ENCODE data around the gene PTPRR.

PTPRR gene

GRCh38 chr12:70788774-70789173, 131.8 kb downstream of the PTPRR start:
- DNase-seq: no peak

GRCh38 chr12:70787612-70788011, 132.9 kb downstream of the PTPRR start:
- DNase-seq: no peak

DNA sequence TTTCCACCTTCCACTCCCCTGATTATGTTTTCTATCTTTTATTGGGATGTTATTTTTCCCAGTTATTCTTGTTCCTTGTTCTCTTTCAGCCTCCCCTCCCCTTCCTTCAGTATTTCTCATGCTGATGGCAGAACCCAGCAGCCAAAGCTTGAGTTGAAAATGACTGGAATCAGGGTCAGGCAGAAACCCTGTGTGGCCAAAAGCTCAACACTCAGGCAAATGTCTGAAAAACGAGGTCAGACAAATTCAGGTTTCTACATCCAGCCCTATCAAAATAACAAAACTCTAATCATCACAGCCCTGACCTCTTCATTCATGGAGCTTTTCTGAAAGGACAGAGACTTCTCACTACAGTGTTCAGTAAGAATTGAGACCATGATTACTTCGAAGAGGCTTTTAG, 134.6 kb downstream of the PTPRR start:
- no peak for DNase-seq

- no peak for DNase-seq
Measured at GRCh38 chr12:70784042-70784668, 136.4 kb downstream of the PTPRR start.

DNA sequence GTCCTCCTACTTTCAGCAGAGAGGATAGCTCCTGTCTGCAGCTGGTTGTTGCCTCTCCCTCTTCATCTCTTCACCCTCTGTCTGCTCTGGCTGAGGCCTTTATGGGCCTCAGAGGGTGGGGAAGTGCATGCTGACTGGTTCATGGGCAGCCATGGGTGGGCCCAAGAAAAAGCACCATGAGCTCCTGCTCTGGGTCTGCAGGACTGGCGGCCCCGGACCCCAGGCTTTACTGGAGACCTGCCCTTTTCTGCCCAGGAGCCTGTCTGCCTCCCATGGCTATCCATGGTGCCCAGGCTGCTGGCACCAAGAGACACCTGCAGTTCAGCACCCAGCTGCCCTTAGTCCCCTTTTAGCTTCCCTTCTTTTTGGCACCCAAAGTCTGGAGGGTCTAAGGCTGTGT, 137.1 kb downstream of the PTPRR start:
- no peak for DNase-seq

GRCh38 chr12:70779250-70779649, 141.3 kb downstream of the PTPRR start:
- no peak for DNase-seq

GRCh38 chr12:70774055-70774454, 146.5 kb downstream of the PTPRR start:
- no peak for DNase-seq

GRCh38 chr12:70772836-70773235, 147.7 kb downstream of the PTPRR start:
- no peak for DNase-seq

DNA sequence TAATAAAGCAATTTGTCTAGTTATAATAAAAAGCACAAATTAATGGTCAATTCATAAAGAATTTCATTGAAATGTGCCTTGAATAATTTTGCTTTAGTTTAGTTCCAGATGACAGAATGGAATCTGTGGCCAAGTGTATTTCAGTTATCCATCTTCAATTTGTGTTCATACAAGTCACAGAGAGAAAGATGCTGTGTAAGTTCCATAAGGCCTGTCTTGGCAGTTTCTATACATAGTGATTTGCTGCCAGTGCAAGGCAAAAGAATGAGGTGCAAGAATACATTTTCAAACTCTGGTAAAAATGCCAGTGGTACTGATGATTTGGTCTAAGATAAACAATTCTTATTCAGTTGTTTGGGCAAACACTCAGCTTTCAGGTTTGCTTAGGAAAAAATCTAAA, 149.0 kb downstream of the PTPRR start:
- no peak for DNase-seq

DNA sequence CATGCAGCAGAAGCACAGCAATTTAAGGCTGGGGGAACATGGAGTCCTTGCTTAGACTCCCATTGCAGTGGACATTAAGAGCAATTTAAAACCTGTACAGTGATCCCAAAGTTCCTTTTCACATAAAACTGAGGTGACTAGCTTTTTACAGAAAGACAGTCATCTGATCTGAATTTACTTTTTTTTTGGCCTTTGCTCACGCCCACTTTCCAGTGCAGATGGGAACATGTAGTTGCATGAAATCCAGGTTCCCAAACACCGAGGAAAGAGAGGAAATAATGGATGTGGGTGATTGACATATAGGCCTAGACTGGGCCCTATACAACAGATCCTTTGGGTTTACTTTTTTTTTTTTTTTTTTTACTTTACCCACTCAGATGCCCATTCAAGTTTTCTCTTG, 156.9 kb downstream of the PTPRR start:
- no peak for DNase-seq

DNA sequence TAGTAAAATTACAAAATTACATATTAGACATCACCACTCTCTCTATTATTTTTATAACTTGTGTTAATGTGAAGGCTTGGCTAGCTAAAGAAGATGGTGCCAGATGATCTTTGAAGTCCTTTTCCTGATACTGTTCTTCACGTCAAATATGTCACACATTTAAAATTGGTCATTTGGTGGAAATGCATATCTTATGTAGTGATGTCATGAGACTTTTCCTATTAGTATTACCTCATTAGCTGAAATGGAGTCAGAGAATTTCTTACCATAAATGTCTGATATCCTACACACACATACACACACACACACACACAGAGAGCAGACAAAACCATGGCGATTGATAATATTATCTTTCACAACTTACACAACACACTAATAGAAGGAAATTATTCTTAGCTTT, 158.5 kb downstream of the PTPRR start:
- no peak for DNase-seq

DNA sequence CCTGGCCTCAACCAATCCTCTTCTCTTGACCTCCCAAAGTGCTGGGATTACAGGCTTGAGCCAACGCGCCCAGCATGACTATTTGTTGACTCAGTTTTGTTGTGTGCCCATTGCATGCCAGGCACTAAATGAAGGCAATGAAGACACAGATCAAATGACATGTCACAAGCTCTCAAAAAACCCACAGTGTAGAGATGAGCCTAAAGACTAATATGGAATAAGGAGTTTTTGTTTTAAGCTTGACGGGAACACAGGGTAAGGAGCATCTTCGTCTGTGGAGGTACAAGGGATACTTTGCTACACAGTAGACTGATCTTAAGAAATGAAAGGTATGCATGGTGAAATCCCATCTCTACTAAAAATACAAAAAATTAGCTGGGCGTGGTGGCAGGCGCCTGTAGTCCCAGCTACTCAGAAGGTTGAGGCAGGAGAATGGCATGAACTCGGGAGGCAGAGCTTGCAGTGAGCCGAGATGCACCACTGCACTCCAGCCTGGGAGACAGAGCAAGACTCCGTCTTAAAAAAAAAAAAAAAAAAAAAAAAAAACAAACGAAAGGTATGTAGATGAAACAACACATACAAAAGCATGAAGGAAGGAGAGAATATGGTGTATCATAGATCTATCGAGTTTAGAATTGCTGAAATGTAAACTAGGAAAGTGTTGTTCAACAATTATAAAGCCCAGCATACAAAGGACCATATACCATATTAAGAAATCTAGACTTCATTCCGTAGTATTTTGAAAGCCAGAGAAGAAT, 161.2 kb downstream of the PTPRR start:
- no peak for DNase-seq

GRCh38 chr12:70758494-70758845, 162.1 kb downstream of the PTPRR start:
- no peak for DNase-seq

- no peak for DNase-seq
Measured at GRCh38 chr12:70757830-70758493, 162.6 kb downstream of the PTPRR start.

- peak; percentile 44 for DNase-seq
Measured at GRCh38 chr12:70756791-70757190, 163.7 kb downstream of the PTPRR start.

DNA sequence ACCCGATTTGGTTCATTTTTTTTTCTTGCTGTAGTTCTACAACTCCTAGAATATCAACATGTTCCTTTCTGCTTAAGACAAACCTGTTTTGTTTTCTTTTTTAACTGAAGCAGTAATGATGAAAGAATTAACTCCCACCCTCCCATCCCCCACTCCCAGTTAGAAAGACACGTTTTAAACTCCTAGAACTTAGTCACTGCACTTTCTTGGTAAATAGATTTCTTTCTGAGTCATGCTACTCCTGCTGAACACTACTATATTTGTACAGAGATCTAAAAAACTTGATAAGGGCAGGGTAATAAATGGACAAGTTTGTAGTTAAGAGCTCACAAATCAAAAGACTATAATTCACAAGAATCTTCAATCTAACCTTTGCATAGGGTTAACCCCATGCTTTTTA, 164.4 kb downstream of the PTPRR start:
- no peak for DNase-seq

- DNase-seq: no peak
Measured at GRCh38 chr12:70754330-70754741, 166.2 kb downstream of the PTPRR start.

- DNase-seq: no peak
Measured at GRCh38 chr12:70752327-70752726, 168.2 kb downstream of the PTPRR start.

- DNase-seq: no peak
Measured at GRCh38 chr12:70749931-70750330, 170.6 kb downstream of the PTPRR start.

GRCh38 chr12:70748809-70749208, 171.7 kb downstream of the PTPRR start:
- DNase-seq: no peak

- no peak for DNase-seq
Measured at GRCh38 chr12:70747445-70748260, 172.9 kb downstream of the PTPRR start.

- DNase-seq: no peak
Measured at GRCh38 chr12:70745048-70745447, 175.5 kb downstream of the PTPRR start.

DNA sequence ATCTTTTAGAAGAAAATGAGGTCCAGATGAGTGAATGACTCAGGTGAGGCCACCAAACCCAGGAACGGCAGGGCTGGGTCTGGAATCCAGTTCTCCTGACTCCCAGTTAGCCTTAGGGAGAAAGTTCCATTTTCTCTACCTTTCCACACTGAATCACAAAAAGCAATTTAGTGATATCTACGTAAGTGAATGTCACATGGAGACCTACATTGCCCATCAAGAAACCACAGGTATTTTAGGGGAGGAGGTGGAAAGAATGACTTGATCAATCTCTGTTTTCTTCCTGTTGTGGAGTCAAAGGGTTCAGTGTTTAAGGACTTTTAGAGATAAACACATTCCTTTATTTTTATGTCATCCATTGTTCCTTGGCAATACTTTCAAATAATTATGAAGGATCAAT, 176.4 kb downstream of the PTPRR start:
- DNase-seq: no peak
